HepG2 (cell line): Measurements from ENCODE around the gene LRRC3. TPM values are rescaled to one million over a fixed set of nuclear protein-coding genes. Genes with fewer than 3 reads are reported as not detected.
A peak's percentile ranks its signal among the peaks of the same experiment; 100 is the strongest.

Experiments used
- ARID4A ChIP-seq: sonication (generic); formaldehyde crosslinking; IDR thresholded peaks from 2 replicates; pipeline ENCODE4 v1.5.0; 2020; ENCODE audit warnings: mild to moderate bottlenecking, missing genetic modification reagents, borderline replicate concordance
- ZBTB20 ChIP-seq: sonication (generic); formaldehyde crosslinking; IDR thresholded peaks from 2 replicates; pipeline ENCODE4 v1.8.1; 2023; ENCODE audit warnings: missing genetic modification reagents, low read depth, mild to moderate bottlenecking, borderline replicate concordance
- ZNF10 ChIP-seq: sonication (generic); formaldehyde crosslinking; IDR thresholded peaks from 2 replicates; pipeline ENCODE4 v1.4.0; 2020; ENCODE audit warnings: mild to moderate bottlenecking, low read depth, missing genetic modification reagents, borderline replicate concordance
- ZNF343 ChIP-seq: sonication (generic); formaldehyde crosslinking; IDR thresholded peaks from 2 replicates; pipeline ENCODE4 v1.4.0; 2020; ENCODE audit warnings: mild to moderate bottlenecking, missing genetic modification reagents
- polyA plus RNA-seq, 8 experiments: library from polyadenylated mRNA; depleted of rRNA in 3 of 8; stranded (reverse) in 7 of 8; unstranded in 1 of 8; fragments of >200 nt; fragmentation: Illumina TruSeq in 4 of 8; extraction: Trizol in 4 of 8; gene quantifications; 2 replicates each; pipeline versions ENCODE4 v1.2.1 to v1.2.3, GENCODE V29; 2011 to 2016; ENCODE audit warnings: low read depth in 4 of 8, missing spikeins in 1 of 8, mixed read lengths in 1 of 8; ENCODE audit not compliant: insufficient read depth in 1 of 8
- total RNA-seq, 5 experiments: library from RNA; depleted of rRNA; stranded (reverse); fragments of >200 nt; fragmentation: Illumina TruSeq; extraction: Trizol; gene quantifications; 2 replicates each; pipeline ENCODE4 v1.2.3, GENCODE V29; 2016; ENCODE audit warnings: low read depth in 1 of 5
- TF ChIP-seq, protein P1 (sequence below): sonication (generic); formaldehyde crosslinking; IDR thresholded peaks from 2 replicates; pipeline ENCODE4 v1.5.1; 2020; ENCODE audit warnings: mild to moderate bottlenecking, moderate library complexity, missing genetic modification reagents

The LRRC3 gene
- total and polyA plus RNA-seq, 2 of the 13 experiments (the other 11 are each of a cell fraction or from before 2014, with no cell fraction given), result 4.8 to 16.5 TPM

- no peak for TF ChIP-seq ARID4A (CRISPR knock-in tag)
- 0 out of 2 replicates have a peak, but pooled peaks have one; percentile 33 for TF ChIP-seq ZBTB20
- 0 out of 2 replicates have a peak, but pooled peaks have one; percentile 3 for TF ChIP-seq ZNF343 (CRISPR knock-in tag)
- TF ChIP-seq ZNF10 (CRISPR knock-in tag), result no peak
- TF ChIP-seq, protein P1, sequence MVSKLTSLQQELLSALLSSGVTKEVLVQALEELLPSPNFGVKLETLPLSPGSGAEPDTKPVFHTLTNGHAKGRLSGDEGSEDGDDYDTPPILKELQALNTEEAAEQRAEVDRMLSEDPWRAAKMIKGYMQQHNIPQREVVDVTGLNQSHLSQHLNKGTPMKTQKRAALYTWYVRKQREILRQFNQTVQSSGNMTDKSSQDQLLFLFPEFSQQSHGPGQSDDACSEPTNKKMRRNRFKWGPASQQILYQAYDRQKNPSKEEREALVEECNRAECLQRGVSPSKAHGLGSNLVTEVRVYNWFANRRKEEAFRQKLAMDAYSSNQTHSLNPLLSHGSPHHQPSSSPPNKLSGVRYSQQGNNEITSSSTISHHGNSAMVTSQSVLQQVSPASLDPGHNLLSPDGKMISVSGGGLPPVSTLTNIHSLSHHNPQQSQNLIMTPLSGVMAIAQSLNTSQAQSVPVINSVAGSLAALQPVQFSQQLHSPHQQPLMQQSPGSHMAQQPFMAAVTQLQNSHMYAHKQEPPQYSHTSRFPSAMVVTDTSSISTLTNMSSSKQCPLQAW (CRISPR knock-in tag), result peak; percentile 43; the same call in 1 of the 2 replicates
Observed at GRCh38 chr21:44483288-44484237, 28.3 kb downstream of the LRRC3 start (continued).
